ENCODE results near the gene PCYOX1L.

The PCYOX1L gene

DNA sequence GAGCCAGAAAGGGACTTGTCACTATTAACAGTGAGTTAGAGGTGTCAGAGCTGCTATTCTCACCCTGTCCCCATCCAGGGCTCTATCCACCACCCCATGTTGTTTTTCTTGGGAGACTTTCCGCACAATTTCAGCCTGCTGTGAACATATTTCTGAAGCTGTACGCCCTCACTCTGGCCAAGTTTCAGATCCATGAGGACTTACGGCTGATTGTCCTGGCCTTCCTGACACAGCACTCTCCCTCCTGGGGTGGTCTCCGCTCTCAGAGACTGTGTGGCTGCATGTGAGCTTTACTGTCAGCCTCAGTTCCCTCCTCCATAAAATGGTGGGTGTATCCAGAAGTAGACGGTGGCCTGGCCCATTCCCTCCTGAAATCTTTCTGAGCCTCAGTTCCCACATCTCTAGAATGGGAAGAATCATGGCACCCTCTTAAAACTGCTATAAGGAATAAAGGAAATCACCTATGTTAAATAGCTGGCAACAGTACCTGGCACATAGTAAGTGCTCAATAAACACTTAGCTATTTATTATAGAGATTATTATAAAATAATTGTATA is 22.1 kb downstream of the PCYOX1L start:
- no peak for TF ChIP-seq CTCF (IDR thresholded peaks at IDR 0.05; ENCODE audit: low read depth, low read length)
- H3K4me3 ChIP-seq (ENCODE audit: low read depth, low read length) = no peak overlapping the region

GRCh38 chr5:149380466-149381121 is 22.7 kb downstream of the PCYOX1L start:
- no peak overlapping the region for H3K4me3 ChIP-seq (ENCODE audit: low read depth, low read length)
- no peak for TF ChIP-seq CTCF (IDR thresholded peaks at IDR 0.05; ENCODE audit: low read depth, low read length)

GRCh38 chr5:149381261-149381985 is 23.6 kb downstream of the PCYOX1L start:
- TF ChIP-seq CTCF (IDR thresholded peaks at IDR 0.05; ENCODE audit: low read depth, low read length) = no peak
- no peak overlapping the region for H3K4me3 ChIP-seq (ENCODE audit: low read depth, low read length)

GRCh38 chr5:149381986-149382338 is 24.1 kb downstream of the PCYOX1L start:
- peak; percentile 94 for TF ChIP-seq CTCF (IDR thresholded peaks at IDR 0.05; ENCODE audit: low read depth, low read length)
- no peak overlapping the region for H3K4me3 ChIP-seq (ENCODE audit: low read depth, low read length)

GRCh38 chr5:149382517-149383220 is 24.8 kb downstream of the PCYOX1L start:
- no peak overlapping the region for H3K4me3 ChIP-seq (ENCODE audit: low read depth, low read length)
- TF ChIP-seq CTCF (IDR thresholded peaks at IDR 0.05; ENCODE audit: low read depth, low read length) = no peak

GRCh38 chr5:149383399-149383798 is 25.6 kb downstream of the PCYOX1L start:
- no peak overlapping the region for H3K4me3 ChIP-seq (ENCODE audit: low read depth, low read length)
- TF ChIP-seq CTCF (IDR thresholded peaks at IDR 0.05; ENCODE audit: low read depth, low read length) = no peak
